GM23338 (cell line): ENCODE data around the gene MINK1. TPM values are rescaled to one million over a fixed set of nuclear protein-coding genes. Genes with fewer than 3 reads are reported as not detected.

Experiments used
- ATAC-seq: fragments of 200-7000 bp; cut with Tn5 transposase; 3 replicates; pipeline ENCODE4 v1.9.1; 2020
- DNase-seq: peaks from one replicate; pipeline ENCODE4 v3.0.0-alpha.2; 2015; ENCODE audit warnings: low spot score
- H2AFZ ChIP-seq: fragments of 200-600 bp; sonication (generic); 2 replicates; pipeline ENCODE4 v1.8.0; 2016; ENCODE audit warnings: antibody characterized with exemption, mild to moderate bottlenecking, moderate library complexity
- H3F3A ChIP-seq: fragments of 200-600 bp; sonication (generic); replicated peaks from 2 replicates; pipeline ENCODE4 v1.8.0; 2017; ENCODE audit warnings: antibody characterized with exemption, mixed run types, low read depth
- H3K27ac ChIP-seq: fragments of 200-600 bp; sonication (generic); 2 replicates; pipeline ENCODE4 v1.6.1; 2016; ENCODE audit warnings: low read depth
- H3K27me3 ChIP-seq: fragments of 200-600 bp; sonication (generic); 2 replicates; pipeline ENCODE4 v1.8.0; 2016; ENCODE audit warnings: mild to moderate bottlenecking, mixed run types, moderate library complexity; ENCODE audit not compliant: insufficient read depth
- H3K36me3 ChIP-seq: fragments of 200-600 bp; sonication (generic); 2 replicates; pipeline ENCODE4 v1.8.0; 2016; ENCODE audit warnings: mild to moderate bottlenecking; ENCODE audit not compliant: insufficient read depth
- H3K4me1 ChIP-seq: fragments of 200-600 bp; sonication (generic); 2 replicates; pipeline ENCODE4 v1.8.0; 2016; ENCODE audit warnings: mild to moderate bottlenecking, moderate library complexity; ENCODE audit not compliant: insufficient read depth
- H3K4me2 ChIP-seq: fragments of 200-600 bp; sonication (generic); 2 replicates; pipeline ENCODE4 v1.7.1; 2017; ENCODE audit warnings: mixed run types
- H3K4me3 ChIP-seq: fragments of 200-600 bp; sonication (generic); 2 replicates; pipeline ENCODE4 v1.6.1; 2016; ENCODE audit warnings: mixed run types
- H3K79me2 ChIP-seq: fragments of 200-600 bp; sonication (generic); replicated peaks from 2 replicates; pipeline ENCODE4 v1.8.0; 2017; ENCODE audit warnings: mild to moderate bottlenecking; ENCODE audit not compliant: insufficient read depth
- H3K9me2 ChIP-seq: fragments of 200-600 bp; sonication (generic); 2 replicates; pipeline ENCODE4 v1.8.0; 2017; ENCODE audit not compliant: insufficient read depth
- H4K20me1 ChIP-seq: fragments of 200-600 bp; sonication (generic); replicated peaks from 2 replicates; pipeline ENCODE4 v1.8.0; 2017; ENCODE audit warnings: mild to moderate bottlenecking; ENCODE audit not compliant: insufficient read depth
- H3K27ac Mint-ChIP-seq: 2 replicates; pipeline ENCODE4 v1.8.0; 2020; ENCODE audit warnings: inconsistent platforms, mild to moderate bottlenecking, moderate library complexity, mixed read lengths
- H3K27me3 Mint-ChIP-seq: 3 replicates; pipeline ENCODE4 v1.8.0; 2022; ENCODE audit warnings: low read depth, mild to moderate bottlenecking, moderate library complexity, mixed read lengths, inconsistent platforms; ENCODE audit not compliant: insufficient read depth, poor library complexity
- H3K36me3 Mint-ChIP-seq: 3 replicates; pipeline ENCODE4 v1.8.0; 2021; ENCODE audit warnings: low read depth, mild to moderate bottlenecking, inconsistent platforms, moderate library complexity, mixed read lengths
- H3K4me1 Mint-ChIP-seq: 3 replicates; pipeline ENCODE4 v1.8.0; 2020; ENCODE audit warnings: mild to moderate bottlenecking, inconsistent platforms, mixed read lengths
- H3K4me3 Mint-ChIP-seq: 3 replicates; pipeline ENCODE4 v1.8.0; 2021; ENCODE audit warnings: moderate library complexity, mild to moderate bottlenecking, inconsistent platforms, mixed read lengths
- H3K9me3 Mint-ChIP-seq: 3 replicates; pipeline ENCODE4 v1.8.0; 2020; ENCODE audit warnings: moderate library complexity, mild to moderate bottlenecking, inconsistent platforms, mixed read lengths
- CREB1 ChIP-seq: fragments of 250-450 bp; sonication (Bioruptor Pico); IDR thresholded peaks from 2 replicates; pipeline ENCODE4 v1.5.0; 2020; ENCODE audit warnings: low read depth, mild to moderate bottlenecking, moderate library complexity
- CTCF ChIP-seq, 2 experiments: fragments of 200-600 bp in 1 of 2; sonication (generic) in 1 of 2; conservative IDR thresholded peaks; 2 replicates each; pipeline versions ENCODE4 v1.5.1 to v1.6.1; 2016 to 2017; ENCODE audit warnings: antibody characterized with exemption in 2 of 2, low read depth in 2 of 2, mild to moderate bottlenecking in 2 of 2, moderate library complexity in 1 of 2
- ETS1 ChIP-seq: IDR thresholded peaks from 2 replicates; pipeline ENCODE4 v1.6.1; 2016; ENCODE audit warnings: antibody characterized with exemption
- EZH2 ChIP-seq: fragments of 200-600 bp; sonication (generic); IDR thresholded peaks from one replicate; pipeline ENCODE4 v1.8.0; 2017; ENCODE audit warnings: antibody characterized with exemption, mild to moderate bottlenecking, low read depth; ENCODE audit not compliant: unreplicated experiment
- EZH2phosphoT487 ChIP-seq: fragments of 200-600 bp; sonication (generic); IDR thresholded peaks from one replicate; pipeline ENCODE4 v1.8.1; 2018; ENCODE audit warnings: antibody characterized with exemption; ENCODE audit not compliant: unreplicated experiment
- JUNB ChIP-seq: IDR thresholded peaks from one replicate; pipeline ENCODE4 v1.6.1; 2016; ENCODE audit warnings: antibody characterized with exemption; ENCODE audit not compliant: unreplicated experiment
- NANOG ChIP-seq: IDR thresholded peaks from 2 replicates; pipeline ENCODE4 v1.6.1; 2016; ENCODE audit warnings: antibody characterized with exemption, borderline replicate concordance
- POLR2AphosphoS5 ChIP-seq: IDR thresholded peaks from 2 replicates; pipeline ENCODE4 v1.6.1; 2016; ENCODE audit warnings: antibody characterized with exemption, low read depth
- REST ChIP-seq: IDR thresholded peaks from one replicate; pipeline ENCODE4 v1.6.1; 2018; ENCODE audit warnings: antibody characterized with exemption; ENCODE audit not compliant: unreplicated experiment
- STAT1 ChIP-seq: IDR thresholded peaks from one replicate; pipeline ENCODE4 v1.6.1; 2016; ENCODE audit warnings: antibody characterized with exemption; ENCODE audit not compliant: unreplicated experiment
- ZNF114 ChIP-seq: fragments of 250-450 bp; sonication (Bioruptor Pico); IDR thresholded peaks from 2 replicates; pipeline ENCODE4 v1.5.0; 2020; ENCODE audit warnings: mild to moderate bottlenecking, moderate library complexity
- ZNF331 ChIP-seq: fragments of 250-450 bp; sonication (Bioruptor Pico); IDR thresholded peaks from 2 replicates; pipeline ENCODE4 v1.5.0; 2020; ENCODE audit warnings: low read depth, mild to moderate bottlenecking, moderate library complexity
- ZNF462 ChIP-seq: fragments of 250-450 bp; sonication (Bioruptor Pico); IDR thresholded peaks from 2 replicates; pipeline ENCODE4 v1.5.0; 2020; ENCODE audit warnings: mild to moderate bottlenecking, moderate library complexity
- polyA plus RNA-seq: library from polyadenylated mRNA; unstranded; fragments of >200 nt; fragmentation: Nextera tagmentation; extraction: Ambion mirVana; gene quantifications from 2 replicates; pipeline ENCODE4 v1.2.1, GENCODE V29; 2016
- total RNA-seq: library from RNA; depleted of rRNA; stranded (reverse); fragments of >200 nt; shearing (Covaris generic); gene quantifications from 2 replicates; pipeline ENCODE4 v1.2.3, GENCODE V29; 2014

MINK1 gene
- total and polyA plus RNA-seq, 2 experiments from 2014 or later: 17.3 to 54.9 TPM

- peaks cover 5% of the 10 kb centered on the region for H3K79me2 ChIP-seq
- no peak overlapping the region for H3K27ac ChIP-seq
- H3K36me3 ChIP-seq: no peaks in the 10 kb centered on the region; the same call in 1 of the 2 replicates
- H3K27ac Mint-ChIP-seq: no peak overlapping the region
- H2AFZ ChIP-seq: no peak overlapping the region
- no peak overlapping the region for H3K4me2 ChIP-seq
- H3K27me3 Mint-ChIP-seq: peaks cover 10% of the 10 kb centered on the region
- H3K4me1 ChIP-seq: peaks cover 3% of the 10 kb centered on the region
- TF ChIP-seq STAT1: no peak
- no peak for TF ChIP-seq ZNF462 (CRISPR knock-in tag)
- no peak for TF ChIP-seq ZNF331 (CRISPR knock-in tag)
- TF ChIP-seq ZNF114 (CRISPR knock-in tag): no peak
- TF ChIP-seq NANOG: no peak
- TF ChIP-seq JUNB: no peak
- TF ChIP-seq ETS1: no peak
- no peak for TF ChIP-seq CREB1 (CRISPR knock-in tag)
- no peak for TF ChIP-seq REST
- no peak for TF ChIP-seq EZH2
- no peak for TF ChIP-seq EZH2phosphoT487
- no peak for TF ChIP-seq CTCF (conservative IDR thresholded peaks at IDR 0.05; ENCODE audit: low read depth in 2 of 2)
- no peak for TF ChIP-seq POLR2AphosphoS5
- no peaks in the 10 kb centered on the region for H4K20me1 ChIP-seq
- H3K4me3 Mint-ChIP-seq: no peak overlapping the region
- H3K4me1 Mint-ChIP-seq: peaks cover 22% of the 10 kb centered on the region
- no peaks in the 10 kb centered on the region for H3K27me3 ChIP-seq
- no peaks in the 10 kb centered on the region for H3K9me2 ChIP-seq
- no peaks in the 10 kb centered on the region for H3K9me3 Mint-ChIP-seq
- H3F3A ChIP-seq: peaks cover 4% of the 10 kb centered on the region; the same call in 1 of the 2 replicates
- H3K36me3 Mint-ChIP-seq: peaks cover 43% of the 10 kb centered on the region
- H3K4me3 ChIP-seq: no peak overlapping the region
- DNase-seq (no peak), ATAC-seq (no peak)
Observed at GRCh38 chr17:4933646-4934045, 100.5 kb downstream of the MINK1 start.
